ENCODE data around the gene DUSP22. TPM values are rescaled to one million over a fixed set of nuclear protein-coding genes. Genes with fewer than 3 reads are reported as not detected.

DUSP22 gene
- total RNA-seq, 1 donor from 2014 or later: 34.9 TPM

DNA sequence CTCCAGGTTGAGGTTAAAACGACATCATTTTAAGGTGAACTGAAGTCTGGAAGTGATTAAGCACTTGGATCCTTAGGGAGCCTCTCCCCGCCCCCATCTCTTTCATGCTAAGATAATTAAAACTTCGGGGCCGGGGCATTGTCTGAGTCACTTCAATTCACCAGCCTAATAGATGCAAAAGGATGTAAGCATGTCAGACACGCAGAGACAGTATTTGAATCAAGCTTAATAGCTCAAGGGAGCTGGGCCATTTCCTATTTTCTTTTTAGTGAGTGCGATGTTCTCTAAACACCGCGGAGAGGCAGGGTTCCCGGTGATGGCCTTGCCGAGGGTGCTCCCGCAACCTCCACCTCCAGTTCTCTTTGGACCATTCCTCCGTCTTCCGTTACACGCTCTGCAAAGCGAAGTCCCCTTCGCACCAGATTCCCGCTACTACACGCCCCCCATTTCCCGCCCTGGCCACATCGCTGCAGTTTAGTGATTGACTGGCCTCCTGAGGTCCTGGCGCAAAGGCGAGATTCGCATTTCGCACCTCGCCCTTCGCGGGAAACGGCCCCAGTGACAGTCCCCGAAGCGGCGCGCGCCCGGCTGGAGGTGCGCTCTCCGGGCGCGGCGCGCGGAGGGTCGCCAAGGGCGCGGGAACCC lies 98.7 kb downstream of the DUSP22 start:
- no peaks in the 10 kb centered on the region for H3K4me1 ChIP-seq (ENCODE audit: insufficient read depth, low read length)
- H4K20me1 ChIP-seq (ENCODE audit: insufficient read depth, low read length): no peaks in the 10 kb centered on the region
- Mint-ChIP-seq H3K27ac (ENCODE audit: unreplicated experiment) (no peak overlapping the region), H3K36me3 (ENCODE audit: low read depth, unreplicated experiment) (no peaks in the 10 kb centered on the region), H3K4me1 (ENCODE audit: low read depth, unreplicated experiment) (peaks cover 2% of the 10 kb centered on the region), H3K4me3 (ENCODE audit: unreplicated experiment) (peak overlapping the region; percentile 72), H3K27me3 (ENCODE audit: low read depth, unreplicated experiment) (peaks cover 84% of the 10 kb centered on the region), H3K9me3 (ENCODE audit: unreplicated experiment) (no peaks in the 10 kb centered on the region)
- peak overlapping the region; percentile 65 for H3K4me2 ChIP-seq (ENCODE audit: low read length)
- no peaks in the 10 kb centered on the region for H3K79me2 ChIP-seq (ENCODE audit: insufficient read depth, low read length)
- FAIRE-seq (no peak), DNase-seq (ENCODE audit: low read depth) (no peak)
- H3K27me3 ChIP-seq (ENCODE audit: insufficient read depth, low read length): peaks cover 75% of the 10 kb centered on the region
- H3K4me3 ChIP-seq (ENCODE audit: insufficient read depth, low read depth, low read length): no peak overlapping the region
- no peaks in the 10 kb centered on the region for H3K36me3 ChIP-seq (ENCODE audit: insufficient read depth, low read length)
- no peak overlapping the region for H3K9ac ChIP-seq (ENCODE audit: low read length)
- H3K27ac ChIP-seq (ENCODE audit: low read depth, low read length): no peak overlapping the region
- TF ChIP-seq EZH2 (IDR thresholded peaks at IDR 0.05; ENCODE audit: insufficient read depth, low read length): peak; percentile 60
- TF ChIP-seq, protein P1, sequence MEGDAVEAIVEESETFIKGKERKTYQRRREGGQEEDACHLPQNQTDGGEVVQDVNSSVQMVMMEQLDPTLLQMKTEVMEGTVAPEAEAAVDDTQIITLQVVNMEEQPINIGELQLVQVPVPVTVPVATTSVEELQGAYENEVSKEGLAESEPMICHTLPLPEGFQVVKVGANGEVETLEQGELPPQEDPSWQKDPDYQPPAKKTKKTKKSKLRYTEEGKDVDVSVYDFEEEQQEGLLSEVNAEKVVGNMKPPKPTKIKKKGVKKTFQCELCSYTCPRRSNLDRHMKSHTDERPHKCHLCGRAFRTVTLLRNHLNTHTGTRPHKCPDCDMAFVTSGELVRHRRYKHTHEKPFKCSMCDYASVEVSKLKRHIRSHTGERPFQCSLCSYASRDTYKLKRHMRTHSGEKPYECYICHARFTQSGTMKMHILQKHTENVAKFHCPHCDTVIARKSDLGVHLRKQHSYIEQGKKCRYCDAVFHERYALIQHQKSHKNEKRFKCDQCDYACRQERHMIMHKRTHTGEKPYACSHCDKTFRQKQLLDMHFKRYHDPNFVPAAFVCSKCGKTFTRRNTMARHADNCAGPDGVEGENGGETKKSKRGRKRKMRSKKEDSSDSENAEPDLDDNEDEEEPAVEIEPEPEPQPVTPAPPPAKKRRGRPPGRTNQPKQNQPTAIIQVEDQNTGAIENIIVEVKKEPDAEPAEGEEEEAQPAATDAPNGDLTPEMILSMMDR (IDR thresholded peaks at IDR 0.05; ENCODE audit: insufficient read depth, low read depth, low read length): no peak
- no peaks in the 10 kb centered on the region for H3K9me3 ChIP-seq (ENCODE audit: insufficient read depth, low read depth, low read length)
- peak overlapping the region; percentile 41 for H2AFZ ChIP-seq (ENCODE audit: low read depth, low read length)

DNA sequence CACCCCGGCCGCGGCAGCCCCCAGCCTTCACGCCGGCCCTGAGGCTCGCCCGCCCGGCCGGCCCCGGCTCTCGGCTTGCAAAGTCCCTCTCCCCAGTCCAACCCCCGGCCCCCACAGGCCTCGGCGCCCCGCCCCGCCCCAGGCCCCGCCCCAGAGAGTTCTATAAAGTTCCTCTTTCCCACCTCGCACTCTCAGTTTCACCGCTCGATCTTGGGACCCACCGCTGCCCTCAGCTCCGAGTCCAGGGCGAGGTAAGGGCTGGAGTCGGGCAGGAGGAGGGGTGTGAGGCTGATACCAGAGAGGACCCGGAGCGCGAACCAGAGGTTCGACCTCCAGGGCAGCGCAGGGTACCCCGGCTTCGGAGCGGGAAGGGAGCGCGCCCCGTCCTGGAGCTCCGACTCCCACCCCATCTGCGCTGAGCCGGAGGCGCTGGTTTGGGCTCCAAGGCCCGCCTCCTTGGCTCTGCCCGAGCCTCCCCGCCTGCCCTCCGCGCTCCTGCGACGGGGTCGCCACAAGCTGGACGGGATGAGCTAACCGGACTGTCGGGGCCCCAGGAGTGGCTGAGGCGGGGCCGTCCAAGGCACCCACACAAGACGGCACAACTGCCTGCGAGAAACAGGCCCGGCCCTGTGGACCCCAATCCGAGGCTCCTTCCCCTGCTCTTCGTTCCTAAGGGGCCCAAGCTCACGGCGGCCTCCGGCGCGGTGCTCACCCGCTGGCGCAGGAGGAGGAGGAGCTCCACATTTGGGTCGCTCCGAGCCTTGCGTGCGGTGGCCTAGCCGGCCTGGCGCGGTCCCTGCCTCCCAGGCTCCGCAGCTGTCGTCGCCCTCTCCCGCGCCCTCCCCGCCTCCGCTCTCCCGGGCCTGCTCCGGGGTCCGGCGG lies 99.5 kb downstream of the DUSP22 start, which contains the start of gene IRF4:
TSS of gene IRF4 (plus strand) at position 194 of the 882 bp plus-strand sequence. CDS start 1,401 bp downstream, outside the sequence.
- DNase-seq (ENCODE audit: low read depth) (no peak), FAIRE-seq (no peak)
- Histone ChIP-seq H3K9me3 (ENCODE audit: insufficient read depth, low read depth, low read length) (no peaks in the 10 kb centered on the region), H3K27me3 (ENCODE audit: insufficient read depth, low read length) (peaks cover 75% of the 10 kb centered on the region), H3K9ac (ENCODE audit: low read length) (no peak within 1 kb of the TSS), H3K4me2 (ENCODE audit: low read length) (peak within 1 kb of the TSS; percentile 65), H3K4me1 (ENCODE audit: insufficient read depth, low read length) (no peaks in the 10 kb centered on the region), H2AFZ (ENCODE audit: low read depth, low read length) (peak within 1 kb of the TSS; percentile 41), H3K27ac (ENCODE audit: low read depth, low read length) (no peak within 1 kb of the TSS), H3K4me3 (ENCODE audit: insufficient read depth, low read depth, low read length) (no peak within 1 kb of the TSS), H4K20me1 (ENCODE audit: insufficient read depth, low read length) (no peaks in the 10 kb centered on the region), H3K36me3 (ENCODE audit: insufficient read depth, low read length) (no peaks in the 10 kb centered on the region), H3K79me2 (ENCODE audit: insufficient read depth, low read length) (no peaks in the 10 kb centered on the region)
- Mint-ChIP-seq H3K4me1 (ENCODE audit: low read depth, unreplicated experiment) (peaks cover 2% of the 10 kb centered on the region), H3K9me3 (ENCODE audit: unreplicated experiment) (no peaks in the 10 kb centered on the region), H3K27me3 (ENCODE audit: low read depth, unreplicated experiment) (peaks cover 79% of the 10 kb centered on the region), H3K27ac (ENCODE audit: unreplicated experiment) (no peak within 1 kb of the TSS), H3K36me3 (ENCODE audit: low read depth, unreplicated experiment) (no peaks in the 10 kb centered on the region), H3K4me3 (ENCODE audit: unreplicated experiment) (peak within 1 kb of the TSS; percentile 72)
- TF ChIP-seq EZH2 (IDR thresholded peaks at IDR 0.05; ENCODE audit: insufficient read depth, low read length): peak; percentile 83
- TF ChIP-seq, protein P1 (IDR thresholded peaks at IDR 0.05; ENCODE audit: insufficient read depth, low read depth, low read length): no peak
